Smooth muscle cell (in vitro differentiated cells): Measurements from ENCODE around the gene HEXA. TPM values are rescaled to one million over a fixed set of nuclear protein-coding genes. Genes with fewer than 3 reads are reported as not detected.
"Not testable (repeated sequence)": the region's sequence is repeated elsewhere in the genome, so short reads cannot be mapped to it uniquely, and the experiment has no call there.

Experiments used
- DNase-seq: peaks from one replicate; lab custom pipeline; 2025; ENCODE audit not compliant: unreplicated experiment; lab: John Stamatoyannopoulos, UW
- H2AFZ ChIP-seq: fragments of 200-600 bp; sonication (generic); 2 replicates; pipeline ENCODE4 v1.6.0; 2016; ENCODE audit warnings: antibody characterized with exemption, low read depth, mild to moderate bottlenecking
- H3F3A ChIP-seq: fragments of 200-600 bp; sonication (generic); 2 replicates; pipeline ENCODE4 v1.6.0; 2017; ENCODE audit warnings: antibody characterized with exemption, low read depth
- H3K27ac ChIP-seq: fragments of 200-600 bp; sonication (generic); 2 replicates; pipeline ENCODE4 v1.5.1; 2016; ENCODE audit warnings: low read depth, mild to moderate bottlenecking
- H3K27me3 ChIP-seq: fragments of 200-600 bp; sonication (generic); 2 replicates; pipeline ENCODE4 v1.6.1; 2016; ENCODE audit warnings: low read depth, mild to moderate bottlenecking
- H3K36me3 ChIP-seq: fragments of 200-600 bp; sonication (generic); 2 replicates; pipeline ENCODE4 v1.5.1; 2016; ENCODE audit warnings: low read depth
- H3K4me1 ChIP-seq: fragments of 200-600 bp; sonication (generic); 2 replicates; pipeline ENCODE4 v1.5.1; 2016; ENCODE audit warnings: low read depth
- H3K4me2 ChIP-seq: fragments of 200-600 bp; sonication (generic); 2 replicates; pipeline ENCODE4 v1.6.0; 2016; ENCODE audit warnings: mild to moderate bottlenecking
- H3K4me3 ChIP-seq: fragments of 200-600 bp; sonication (generic); 2 replicates; pipeline ENCODE4 v1.5.1; 2016; ENCODE audit warnings: mild to moderate bottlenecking
- H3K79me2 ChIP-seq: fragments of 200-600 bp; sonication (generic); 2 replicates; pipeline ENCODE4 v1.6.0; 2016; ENCODE audit warnings: low read depth, mild to moderate bottlenecking
- H3K9ac ChIP-seq: fragments of 200-600 bp; sonication (generic); 2 replicates; pipeline ENCODE4 v1.6.0; 2016; ENCODE audit warnings: low read depth
- H3K9me3 ChIP-seq: fragments of 200-600 bp; sonication (generic); replicated peaks from 2 replicates; pipeline ENCODE4 v1.5.1; 2016; ENCODE audit warnings: low read depth
- H4K20me1 ChIP-seq: fragments of 200-600 bp; sonication (generic); 2 replicates; pipeline ENCODE4 v1.6.0; 2016; ENCODE audit warnings: low read depth
- CTCF ChIP-seq: fragments of 200-600 bp; sonication (generic); IDR thresholded peaks from 2 replicates; pipeline ENCODE4 v1.5.1; 2017; ENCODE audit warnings: borderline replicate concordance, mild to moderate bottlenecking, antibody characterized with exemption; ENCODE audit not compliant: insufficient read depth, poor library complexity, severe bottlenecking
- WGBS: methylation state at CpG from one replicate; pipeline ENCODE4 v1.1.7; 2016; ENCODE audit warnings: low lambda C conversion rate; 5-methylcytosine and 5-hydroxymethylcytosine counted together
- polyA plus RNA-seq: library from polyadenylated mRNA; unstranded; fragments of >200 nt; fragmentation: Nextera tagmentation; extraction: Ambion mirVana; gene quantifications from 2 replicates; pipeline ENCODE4 v1.2.1, GENCODE V29; 2016
- total RNA-seq: library from RNA; depleted of rRNA; stranded (reverse); fragments of >200 nt; gene quantifications from 2 replicates; pipeline ENCODE4 v1.2.3, GENCODE V29; 2014

HEXA gene
- total and polyA plus RNA-seq, 2 experiments from 2014 or later, result 77.4 to 155 TPM

- Histone ChIP-seq H3K9ac (no peak overlapping the region), H3F3A (no peaks in the 10 kb centered on the region), H3K79me2 (no peaks in the 10 kb centered on the region), H3K36me3 (no peaks in the 10 kb centered on the region), H3K4me1 (no peaks in the 10 kb centered on the region), H3K9me3 (no peaks in the 10 kb centered on the region), H4K20me1 (no peaks in the 10 kb centered on the region), H3K4me2 (no peak overlapping the region), H3K27ac (no peak overlapping the region), H2AFZ (no peak overlapping the region), H3K4me3 (no peak overlapping the region), H3K27me3 (no peaks in the 10 kb centered on the region)
- WGBS, result 77% methylated on average over 2 of the region's 2 CpGs
- DNase-seq, result no peak
- TF ChIP-seq CTCF, result no peak
Measured at GRCh38 chr15:72415304-72415703, 39.5 kb upstream of the HEXA start.

GRCh38 chr15:72413337-72413736, 37.5 kb upstream of the HEXA start:
- H3K36me3 ChIP-seq, result not testable (repeated sequence)

DNA sequence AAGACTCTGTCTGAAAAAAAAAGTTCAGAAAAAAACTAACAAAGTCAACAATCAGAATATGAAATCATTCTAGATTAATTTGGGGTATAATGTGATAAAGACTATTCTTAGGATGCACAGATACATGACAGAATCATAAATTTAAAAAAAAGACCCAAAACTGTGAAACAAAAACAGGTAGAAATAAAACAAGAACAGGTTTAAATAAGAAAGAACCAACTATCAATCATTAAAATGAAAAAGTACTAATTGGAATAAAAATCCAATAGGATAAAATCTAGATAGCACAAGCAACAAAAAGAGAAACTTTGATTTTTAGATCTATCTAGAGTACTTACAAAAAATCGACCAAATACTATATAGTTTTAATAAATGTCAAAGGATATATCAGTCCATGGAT, 35.7 kb upstream of the HEXA start:
- Histone ChIP-seq H3K9ac (no peak overlapping the region), H3K4me2 (no peak overlapping the region), H3K9me3 (no peaks in the 10 kb centered on the region), H3K27ac (no peak overlapping the region), H3K36me3 (no peaks in the 10 kb centered on the region), H3F3A (no peaks in the 10 kb centered on the region), H4K20me1 (no peaks in the 10 kb centered on the region), H3K4me3 (no peak overlapping the region), H3K4me1 (no peaks in the 10 kb centered on the region), H3K79me2 (no peaks in the 10 kb centered on the region), H2AFZ (no peak overlapping the region), H3K27me3 (peaks cover 32% of the 10 kb centered on the region)
- no peak for TF ChIP-seq CTCF
- WGBS, result 50% methylated on average over 1 of the region's 1 CpG
- no peak for DNase-seq

More at GRCh38 chr15:72413337-72413736, 37.5 kb upstream of the HEXA start:
- not testable (repeated sequence) for H3K27ac ChIP-seq, H3K4me2 ChIP-seq, H3K9me3 ChIP-seq, DNase-seq, H4K20me1 ChIP-seq, H3K79me2 ChIP-seq, H3K4me3 ChIP-seq, H3F3A ChIP-seq, H2AFZ ChIP-seq, H3K4me1 ChIP-seq, H3K9ac ChIP-seq
- peaks cover 14% of the 10 kb centered on the region for H3K27me3 ChIP-seq
- 92% methylated on average over 3 of the region's 3 CpGs for WGBS

DNA sequence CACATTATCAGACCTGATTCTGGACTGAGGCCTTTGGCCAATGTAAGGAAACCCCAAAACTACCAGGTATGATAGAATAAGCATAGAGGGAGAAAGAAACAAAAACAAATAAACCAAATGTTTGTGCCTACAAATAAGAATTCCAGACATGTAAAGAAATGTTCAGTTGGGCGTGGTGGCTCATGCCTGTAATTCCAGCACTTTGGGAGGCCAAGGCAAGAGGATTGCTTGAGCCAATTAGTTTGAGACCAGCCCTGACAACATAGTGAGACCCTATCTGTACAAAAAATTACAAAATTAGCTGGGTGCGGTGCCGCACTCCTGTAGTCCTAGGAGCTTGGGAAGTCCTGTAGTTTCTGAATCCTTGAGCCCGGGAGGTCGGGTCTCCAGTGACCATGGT, 35.3 kb upstream of the HEXA start:
- H3K9ac ChIP-seq, result no peak overlapping the region
- H3K36me3 ChIP-seq, result no peaks in the 10 kb centered on the region
- H3K27me3 ChIP-seq, result peaks cover 36% of the 10 kb centered on the region
- H3K9me3 ChIP-seq, result no peaks in the 10 kb centered on the region
- no peak overlapping the region for H3K27ac ChIP-seq
- no peak for TF ChIP-seq CTCF
- no peak overlapping the region for H3K4me2 ChIP-seq
- H4K20me1 ChIP-seq, result no peaks in the 10 kb centered on the region
- H2AFZ ChIP-seq, result no peak overlapping the region
- DNase-seq, result no peak
- WGBS, result 89% methylated on average over 5 of the region's 5 CpGs
- no peak overlapping the region for H3K4me3 ChIP-seq
- H3K4me1 ChIP-seq, result no peaks in the 10 kb centered on the region
- no peaks in the 10 kb centered on the region for H3F3A ChIP-seq
- H3K79me2 ChIP-seq, result no peaks in the 10 kb centered on the region
